B cell (primary cell): ENCODE measurements around the gene GMCL1. TPM values are rescaled to one million over a fixed set of nuclear protein-coding genes. Genes with fewer than 3 reads are reported as not detected.

Experiments
- ATAC-seq: fragments of 200-7000 bp; cut with Tn5 transposase; one replicate; pipeline ENCODE4 v1.10.0; 2021; ENCODE audit warnings: low read depth, mild to moderate bottlenecking, moderate number of reproducible peaks, moderate library complexity
- CTCF ChIA-PET: fragments of 350-600 bp; sonication (Branson Sonifier 250); formaldehyde crosslinking; loops from one replicate; lab custom pipeline; 2021; ENCODE audit warnings: antibody characterized with exemption, inconsistent platforms; lab: Charles Lee
- POLR2A ChIA-PET: fragments of 350-600 bp; sonication (Branson Sonifier 250); formaldehyde crosslinking; loops from one replicate; lab custom pipeline; 2021; ENCODE audit warnings: antibody characterized with exemption; lab: Charles Lee
- DNase-seq: peaks from one replicate; pipeline ENCODE4 v3.0.0; 2013
- H2AFZ ChIP-seq: 2 replicates; pipeline ENCODE4 v1.6.1; 2012; ENCODE audit warnings: mild to moderate bottlenecking, low read depth, low read length; ENCODE audit not compliant: insufficient read depth, poor library complexity, severe bottlenecking
- H3K27ac ChIP-seq, 2 donors: 1 replicate in 1 of 2; 2 replicates in 1 of 2; pipeline ENCODE4 v1.5.1; 2012 to 2013; ENCODE audit warnings: low read length in 2 of 2, mild to moderate bottlenecking in 2 of 2, moderate library complexity in 1 of 2
- H3K27me3 ChIP-seq, 4 experiments: fragments of 200-600 bp in 1 of 4; sonication (generic) in 1 of 4; replicated peaks in 1 of 4; 1 replicate in 2 of 4; 2 replicates in 2 of 4; pipeline versions ENCODE4 v1.6.1 to v1.7.0; 2013 to 2016; ENCODE audit warnings: low read length in 3 of 4, mild to moderate bottlenecking in 2 of 4, mixed read lengths in 1 of 4, moderate library complexity in 1 of 4; ENCODE audit not compliant: insufficient read depth in 4 of 4, control insufficient read depth in 3 of 4; ENCODE audit errors: control extremely low read depth in 1 of 4
- H3K36me3 ChIP-seq, 2 experiments: replicated peaks in 1 of 2; 1 replicate in 1 of 2; 2 replicates in 1 of 2; pipeline versions ENCODE4 v1.6.1 to v1.7.1; 2013; ENCODE audit warnings: low read length in 1 of 2; ENCODE audit not compliant: insufficient read depth in 2 of 2, control insufficient read depth in 1 of 2; ENCODE audit errors: control extremely low read depth in 1 of 2, extremely low read depth in 1 of 2
- H3K4me1 ChIP-seq, 2 donors: fragments of 200-600 bp in 1 of 2; sonication (generic) in 1 of 2; 1 replicate in 1 of 2; 2 replicates in 1 of 2; pipeline versions ENCODE4 v1.5.1 to v1.6.1; 2013 to 2017; ENCODE audit warnings: low read length in 2 of 2; ENCODE audit not compliant: control insufficient read depth in 2 of 2, insufficient read depth in 2 of 2
- H3K4me2 ChIP-seq: replicated peaks from 2 replicates; pipeline ENCODE3; 2012; ENCODE audit warnings: mild to moderate bottlenecking, low read depth, low read length; ENCODE audit not compliant: poor library complexity, severe bottlenecking
- H3K4me3 ChIP-seq, 5 experiments: fragments of 200-600 bp in 1 of 5; sonication (generic) in 1 of 5; 1 replicate in 3 of 5; 2 replicates in 2 of 5; pipeline versions ENCODE4 v1.5.1 to v1.7.0; 2011 to 2016; ENCODE audit warnings: low read length in 4 of 5, mild to moderate bottlenecking in 4 of 5, low read depth in 2 of 5, control low read depth in 1 of 5, moderate library complexity in 1 of 5; ENCODE audit not compliant: insufficient read depth in 1 of 5; ENCODE audit errors: control extremely low read depth in 1 of 5, extremely low read depth in 1 of 5
- H3K79me2 ChIP-seq: fragments of 200-600 bp; sonication (generic); one replicate; pipeline ENCODE4 v1.6.0; 2016; ENCODE audit warnings: low read length; ENCODE audit not compliant: control insufficient read depth, insufficient read depth
- H3K9ac ChIP-seq: fragments of 200-600 bp; sonication (generic); 2 replicates; pipeline ENCODE4 v1.6.1; 2017; ENCODE audit warnings: mild to moderate bottlenecking, low read length, moderate library complexity
- H3K9me3 ChIP-seq, 3 donors: one replicate each; pipeline versions ENCODE4 v1.6.1 to v1.7.1; 2013; ENCODE audit warnings: low read length in 2 of 3; ENCODE audit not compliant: control insufficient read depth in 2 of 3, insufficient read depth in 1 of 3; ENCODE audit errors: control extremely low read depth in 1 of 3
- H4K20me1 ChIP-seq: 2 replicates; pipeline ENCODE4 v1.6.0; 2012; ENCODE audit warnings: mild to moderate bottlenecking, low read length; ENCODE audit not compliant: insufficient read depth, control insufficient read depth, poor library complexity, severe bottlenecking
- H3K27ac Mint-ChIP-seq: one replicate; pipeline ENCODE4 v1.8.0; 2021; ENCODE audit warnings: mixed read lengths
- H3K27me3 Mint-ChIP-seq: one replicate; pipeline ENCODE4 v1.8.0; 2021; ENCODE audit warnings: mixed read lengths
- H3K4me1 Mint-ChIP-seq: one replicate; pipeline ENCODE4 v1.8.0; 2021; ENCODE audit warnings: mixed read lengths
- H3K4me3 Mint-ChIP-seq: one replicate; pipeline ENCODE4 v1.8.0; 2021; ENCODE audit warnings: mixed read lengths
- H3K9me3 Mint-ChIP-seq: one replicate; pipeline ENCODE4 v1.8.0; 2022; ENCODE audit warnings: mixed read lengths; ENCODE audit not compliant: insufficient read depth
- EZH2 ChIP-seq: IDR thresholded peaks from 2 replicates; pipeline ENCODE4 v1.6.1; 2012; ENCODE audit warnings: borderline replicate concordance, low read depth, mild to moderate bottlenecking, moderate library complexity, low read length; ENCODE audit not compliant: insufficient read depth, poor library complexity, severe bottlenecking
- WGBS: methylation state at CpG from one replicate; pipeline ENCODE4 v1.1.5; 2013; ENCODE audit warnings: missing lambda C conversion rate; ENCODE audit not compliant: insufficient coverage; 5-methylcytosine and 5-hydroxymethylcytosine counted together
- intact Hi-C: fragments of 100-400 bp; cut with micrococcal nuclease; formaldehyde crosslinking; loops from one replicate; pipeline ENCODE4 v1.10.0; 2022
- polyA plus RNA-seq: library from polyadenylated mRNA; depleted of rRNA; stranded (reverse); fragments of >200 nt; gene quantifications from 2 replicates; pipeline ENCODE4 v1.2.3, GENCODE V29; 2012
- total RNA-seq, 2 donors: library from RNA; stranded (reverse); fragments of 120-200 nt in 1 of 2; gene quantifications; 1 replicate in 1 of 2; 2 replicates in 1 of 2; pipeline versions ENCODE4 v1.2.3 to v1.2.4, GENCODE V29; 2013 to 2022
- TF ChIP-seq, protein P1 (sequence below): fragments of 200-600 bp; IDR thresholded peaks from one replicate; pipeline ENCODE4 v1.8.0; 2022; ENCODE audit warnings: antibody characterized with exemption, mild to moderate bottlenecking

GMCL1 gene
- total and polyA plus RNA-seq, 2 donors (not counting 1 experiment from before 2014, with no cell fraction given), result 6.0 to 26.3 TPM

DNA sequence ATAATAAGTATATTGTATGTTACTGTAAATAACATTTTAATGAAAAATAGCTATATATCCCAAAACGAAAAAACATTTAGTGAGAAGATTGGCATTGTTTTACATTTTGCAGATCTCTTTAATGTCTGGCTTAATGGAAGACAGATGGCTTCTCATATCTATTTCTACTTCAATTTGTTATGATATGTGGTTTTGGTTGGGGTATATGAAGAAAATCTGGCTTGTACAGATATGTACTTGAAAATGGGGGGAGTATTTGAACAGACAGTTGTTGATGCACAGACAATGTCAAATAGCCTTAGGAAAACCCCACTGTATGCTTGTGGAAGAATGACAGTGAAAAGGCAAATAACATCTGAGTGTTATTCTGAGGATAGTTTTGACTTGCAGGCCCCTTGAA is 23.6 kb upstream of the GMCL1 start:
- POLR2A ChIA-PET, result no interaction called here
- no peak for ATAC-seq
- H3K36me3 ChIP-seq, result peaks cover 1 to 20% of the 10 kb centered on the region in 2 experiments

DNA sequence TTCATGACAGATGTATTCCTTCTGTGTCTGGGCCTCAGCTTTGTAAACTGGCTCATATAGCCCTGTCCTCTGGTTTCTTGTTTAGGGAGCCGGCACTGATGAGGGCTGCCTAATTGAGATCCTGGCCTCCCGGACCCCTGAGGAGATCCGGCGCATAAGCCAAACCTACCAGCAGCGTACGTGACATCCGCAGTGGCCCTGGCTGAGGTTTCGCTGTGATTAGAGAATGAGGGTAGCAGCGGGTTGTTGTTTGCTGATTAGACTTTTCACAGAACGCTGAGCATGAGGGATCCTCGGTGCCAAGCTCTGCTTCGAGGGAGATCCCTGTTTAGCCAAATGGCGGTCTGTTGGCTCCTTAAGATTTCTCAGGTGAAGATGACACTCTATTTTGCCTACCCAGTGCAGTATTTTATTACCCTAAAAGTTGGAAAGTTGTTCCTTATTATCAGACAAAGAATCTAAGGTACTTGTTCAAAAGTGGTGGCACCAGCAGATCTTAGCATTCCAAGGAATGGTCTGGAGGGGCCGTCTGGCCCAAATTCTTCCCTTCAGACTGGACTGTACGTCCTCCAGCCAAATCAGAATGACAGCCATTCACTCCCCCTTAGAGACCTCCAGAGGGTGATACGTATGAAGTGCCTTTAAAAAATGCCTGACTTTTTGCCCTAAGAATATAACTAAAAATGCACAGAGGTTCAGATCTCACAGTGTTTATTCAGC is 21.5 kb upstream of the GMCL1 start:
- H3K9ac ChIP-seq, result no peak overlapping the region
- Mint-ChIP-seq H3K4me3 (no peak overlapping the region), H3K27ac (no peak overlapping the region), H3K27me3 (no peaks in the 10 kb centered on the region), H3K9me3 (no peaks in the 10 kb centered on the region), H3K4me1 (peaks cover 16% of the 10 kb centered on the region)
- WGBS, result 98% methylated on average over 10 of the region's 16 CpGs
- H3K4me3 ChIP-seq, result no peak overlapping the region
- DNase-seq (no peak), ATAC-seq (no peak)
- no peak overlapping the region for H3K27ac ChIP-seq
- H2AFZ ChIP-seq, result no peak overlapping the region
- no peaks in the 10 kb centered on the region for H3K9me3 ChIP-seq
- ChIA-PET CTCF (interaction anchor here (1.2 to 8.9 kb wide), 2 partner anchors 9 to 83 kb away, joined by 3 to 76 read pairs; no protein-coding TSS in a partner anchor), POLR2A (no interaction called here)
- no peaks in the 10 kb centered on the region for H3K79me2 ChIP-seq
- H3K4me1 ChIP-seq, result peaks cover 17 to 18% of the 10 kb centered on the region in 2 donors
- no peaks in the 10 kb centered on the region for H4K20me1 ChIP-seq
- H3K27me3 ChIP-seq, result no peaks in the 10 kb centered on the region
- no peak overlapping the region for H3K4me2 ChIP-seq
- intact Hi-C loops, result no loop called here
- peaks cover 4 to 26% of the 10 kb centered on the region in 2 experiments for H3K36me3 ChIP-seq
- no peak for TF ChIP-seq EZH2
- TF ChIP-seq, protein P1, sequence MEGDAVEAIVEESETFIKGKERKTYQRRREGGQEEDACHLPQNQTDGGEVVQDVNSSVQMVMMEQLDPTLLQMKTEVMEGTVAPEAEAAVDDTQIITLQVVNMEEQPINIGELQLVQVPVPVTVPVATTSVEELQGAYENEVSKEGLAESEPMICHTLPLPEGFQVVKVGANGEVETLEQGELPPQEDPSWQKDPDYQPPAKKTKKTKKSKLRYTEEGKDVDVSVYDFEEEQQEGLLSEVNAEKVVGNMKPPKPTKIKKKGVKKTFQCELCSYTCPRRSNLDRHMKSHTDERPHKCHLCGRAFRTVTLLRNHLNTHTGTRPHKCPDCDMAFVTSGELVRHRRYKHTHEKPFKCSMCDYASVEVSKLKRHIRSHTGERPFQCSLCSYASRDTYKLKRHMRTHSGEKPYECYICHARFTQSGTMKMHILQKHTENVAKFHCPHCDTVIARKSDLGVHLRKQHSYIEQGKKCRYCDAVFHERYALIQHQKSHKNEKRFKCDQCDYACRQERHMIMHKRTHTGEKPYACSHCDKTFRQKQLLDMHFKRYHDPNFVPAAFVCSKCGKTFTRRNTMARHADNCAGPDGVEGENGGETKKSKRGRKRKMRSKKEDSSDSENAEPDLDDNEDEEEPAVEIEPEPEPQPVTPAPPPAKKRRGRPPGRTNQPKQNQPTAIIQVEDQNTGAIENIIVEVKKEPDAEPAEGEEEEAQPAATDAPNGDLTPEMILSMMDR, result no peak

More for the DNA sequence above, 23.6 kb upstream of the GMCL1 start:
- peaks cover 37 to 38% of the 10 kb centered on the region in 2 donors for H3K4me1 ChIP-seq
- Mint-ChIP-seq H3K27me3 (no peaks in the 10 kb centered on the region), H3K9me3 (no peaks in the 10 kb centered on the region), H3K27ac (no peak overlapping the region), H3K4me3 (no peak overlapping the region), H3K4me1 (peaks cover 32% of the 10 kb centered on the region)
- no peak overlapping the region for H3K4me3 ChIP-seq
- H3K27ac ChIP-seq, result no peak overlapping the region
- intact Hi-C loops, result no loop called here
- DNase-seq, result no peak
- no CpG with 5 or more reads among the region's 1 CpG for WGBS
- H3K4me2 ChIP-seq, result no peak overlapping the region
- no peaks in the 10 kb centered on the region for H3K27me3 ChIP-seq
- H3K79me2 ChIP-seq, result peaks cover 4% of the 10 kb centered on the region
- no peaks in the 10 kb centered on the region for H4K20me1 ChIP-seq
- CTCF ChIA-PET, result interaction anchor here (0.6 to 8.9 kb wide), 3 partner anchors 10 to 81 kb away, joined by 3 to 76 read pairs (median 31); no protein-coding TSS in a partner anchor
- H2AFZ ChIP-seq, result no peak overlapping the region
- H3K9me3 ChIP-seq, result no peaks in the 10 kb centered on the region
- TF ChIP-seq EZH2, result no peak
- TF ChIP-seq, protein P1, result no peak
- no peak overlapping the region for H3K9ac ChIP-seq
